HG03520 (cell line): ENCODE measurements around the gene SPTY2D1.
"Not testable (repeated sequence)": the region's sequence is repeated elsewhere in the genome, so short reads cannot be mapped to it uniquely, and the experiment has no call there.

Experiments used
- ATAC-seq: cut with Tn5 transposase; IDR thresholded peaks from one replicate; pipeline ENCODE4 v1.9.1; 2021; ENCODE audit warnings: mild to moderate bottlenecking, moderate library complexity; ENCODE audit not compliant: unreplicated experiment

Gene SPTY2D1

DNA sequence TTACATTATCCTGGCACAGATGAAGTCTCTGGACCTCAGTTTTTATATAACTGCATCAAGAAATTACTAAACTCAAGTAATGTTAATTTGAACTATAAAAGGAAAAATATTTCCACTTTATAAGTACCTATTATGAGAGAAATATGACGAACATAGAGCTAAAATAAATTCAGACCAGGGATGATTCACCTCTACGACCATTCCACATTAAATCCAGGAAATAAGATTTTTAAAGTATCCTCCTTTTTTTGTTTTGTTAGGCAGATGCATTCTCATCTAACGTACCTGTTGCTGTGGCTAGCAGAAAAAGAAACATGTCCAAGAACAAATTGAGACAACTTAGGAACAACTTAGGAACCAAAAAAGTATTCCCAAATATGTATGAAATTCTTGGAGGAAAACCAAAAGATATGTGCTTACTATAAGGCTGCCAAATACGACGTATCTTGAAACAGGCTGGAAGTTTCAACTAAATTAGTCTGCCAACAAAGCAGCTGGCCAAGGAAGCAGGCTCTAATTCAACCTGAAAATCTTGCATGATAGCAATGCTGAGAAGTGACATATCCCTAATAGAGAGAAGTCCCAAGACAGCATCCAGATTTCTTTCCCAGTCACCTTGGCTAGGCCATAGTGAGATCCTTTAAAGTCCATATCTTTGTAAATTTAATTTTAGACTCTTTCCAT lies 15.7 kb downstream of the SPTY2D1 start:
- no peak for ATAC-seq

DNA sequence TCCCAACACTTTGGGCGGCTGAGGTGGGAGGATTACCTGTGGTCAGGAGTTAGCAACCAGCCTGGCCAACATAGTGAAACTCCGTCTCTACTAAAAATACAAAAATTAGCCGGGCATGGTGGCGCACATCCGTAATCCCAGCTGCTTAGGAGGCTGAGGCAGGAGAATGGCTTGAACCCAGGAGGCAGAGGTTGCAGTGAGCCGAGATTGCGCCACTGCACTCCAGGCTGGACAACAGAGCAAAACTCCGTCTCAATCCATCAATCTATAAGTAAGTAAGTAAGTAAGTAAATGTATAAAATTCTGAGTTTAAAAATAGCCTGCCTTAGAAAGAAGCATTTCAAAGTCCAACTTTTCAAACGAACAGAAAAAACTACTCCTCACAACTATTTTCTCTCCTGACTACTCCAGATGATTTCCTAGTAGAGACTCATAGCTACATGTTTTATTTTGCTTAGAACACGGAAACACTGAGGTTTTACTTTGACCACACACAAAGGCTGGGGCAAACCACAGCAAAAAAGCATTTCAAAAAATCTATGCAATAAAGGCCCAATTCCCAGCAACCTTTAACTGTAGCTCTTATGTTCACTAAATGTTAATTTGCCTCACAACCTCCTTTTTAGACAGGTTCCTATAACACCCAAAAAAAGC lies 16.3 kb downstream of the SPTY2D1 start:
- ATAC-seq = no peak

DNA sequence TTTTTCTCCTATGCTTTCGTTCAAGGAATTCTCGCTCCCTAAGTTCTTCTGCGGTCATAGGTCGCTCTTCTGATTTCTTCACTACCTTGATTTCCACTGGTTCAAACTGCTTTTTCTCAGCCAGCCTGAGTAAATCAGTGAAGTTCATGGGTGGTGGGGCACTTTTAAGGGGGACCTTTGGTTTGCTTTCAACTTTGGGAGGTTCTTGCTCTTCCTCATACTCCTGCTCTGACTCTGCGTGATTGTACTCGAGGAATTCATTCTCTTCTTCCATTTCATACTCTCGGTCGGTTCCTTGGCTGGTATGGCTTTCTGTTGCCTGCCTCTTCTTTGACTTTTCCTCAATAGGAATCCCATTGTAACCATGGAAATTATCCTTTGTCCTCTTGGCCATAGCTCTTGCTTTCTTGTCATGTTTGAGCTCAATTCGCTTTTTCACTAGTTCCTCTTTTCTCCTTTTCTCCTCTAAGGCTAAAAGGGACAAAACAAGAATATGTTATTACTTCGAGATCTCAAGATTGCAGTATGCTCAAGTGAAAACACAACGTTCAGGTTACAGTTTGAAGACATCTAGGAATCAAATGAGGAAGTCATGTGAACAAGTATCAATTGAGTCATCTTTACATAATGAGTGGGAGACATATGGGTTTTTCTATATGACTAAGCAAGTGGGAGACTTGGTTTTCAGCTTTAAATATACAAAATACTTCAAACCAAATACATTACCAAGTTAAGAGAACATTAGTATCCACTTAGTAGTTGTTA lies 18.3 kb downstream of the SPTY2D1 start:
- peak; percentile 93 for ATAC-seq

DNA sequence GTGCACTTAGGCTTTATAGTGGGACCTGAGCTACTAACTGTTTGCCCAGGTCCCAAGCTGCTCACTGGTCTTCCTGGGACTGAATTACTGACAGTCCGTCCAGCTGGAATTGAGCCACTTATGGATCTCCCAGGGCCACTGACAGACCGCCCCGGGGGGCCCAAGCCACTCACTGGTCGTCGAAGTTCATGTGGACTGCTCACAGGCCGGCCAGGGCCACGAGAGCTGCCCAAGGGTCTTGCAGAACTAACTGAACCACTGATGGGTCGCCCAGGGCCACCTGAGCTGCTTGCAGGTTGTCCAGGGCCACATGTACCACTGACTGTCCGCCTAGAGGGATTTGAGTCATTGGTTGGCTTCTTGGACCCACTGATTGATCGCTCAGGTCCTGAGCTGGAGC lies 19.5 kb downstream of the SPTY2D1 start:
- no peak for ATAC-seq

DNA sequence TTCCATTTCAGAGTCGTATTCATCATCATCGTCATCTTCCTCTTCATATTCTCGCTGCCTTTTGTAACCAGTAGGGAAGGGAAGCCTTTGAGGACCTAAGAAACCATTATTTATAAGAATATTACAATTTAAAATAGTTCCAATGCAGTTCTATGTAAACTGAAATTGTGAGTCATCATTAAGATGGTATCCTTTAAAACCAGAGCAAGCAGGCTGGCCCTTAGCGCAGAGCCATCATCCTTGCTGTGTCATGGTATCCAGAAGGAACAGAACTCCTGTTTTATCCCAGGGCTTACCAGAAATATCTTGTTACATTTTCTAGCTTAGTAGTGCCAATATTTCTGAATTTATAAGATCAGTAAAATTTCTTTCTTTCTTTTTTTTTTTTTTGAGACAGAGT lies 21.7 kb downstream of the SPTY2D1 start:
- ATAC-seq = no peak

DNA sequence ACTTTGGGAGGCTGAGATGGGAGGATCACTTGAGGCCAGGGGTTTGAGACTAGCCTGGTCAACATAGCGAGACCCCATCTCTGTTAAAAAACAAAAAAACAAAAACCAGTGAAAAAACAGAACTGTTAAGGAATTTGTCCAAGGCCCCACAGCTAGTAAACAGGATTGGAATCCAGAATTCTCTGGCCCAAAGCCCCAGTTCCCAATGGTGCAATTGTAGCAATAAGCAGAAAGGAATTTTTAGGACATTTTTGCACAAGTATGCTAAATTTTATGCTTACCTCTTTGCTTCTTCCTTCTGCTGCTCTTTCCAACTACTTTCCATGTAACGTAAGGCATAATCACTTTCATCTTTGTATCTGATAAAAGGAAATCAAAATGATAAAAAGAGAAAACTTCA lies 22.9 kb downstream of the SPTY2D1 start:
- ATAC-seq = no peak

DNA sequence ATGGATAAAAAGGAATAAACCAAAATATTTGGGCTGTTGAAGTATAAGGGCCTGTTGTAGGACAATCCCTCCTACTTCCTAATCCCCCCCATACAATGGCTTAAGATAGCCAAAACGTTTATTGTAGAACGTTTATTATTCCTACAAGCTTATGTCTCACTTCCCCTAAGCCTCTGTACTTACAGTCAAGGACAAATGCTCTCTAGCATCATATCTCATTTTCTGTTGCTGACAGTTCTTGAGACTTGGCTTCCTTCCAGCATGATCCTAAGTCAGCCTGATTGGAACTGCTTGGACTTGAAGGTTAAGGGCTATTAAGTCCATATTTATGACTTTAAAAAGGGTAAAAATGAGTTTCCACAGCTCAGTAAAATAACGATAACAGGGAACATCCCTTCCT lies 25.8 kb downstream of the SPTY2D1 start:
- no peak for ATAC-seq

DNA sequence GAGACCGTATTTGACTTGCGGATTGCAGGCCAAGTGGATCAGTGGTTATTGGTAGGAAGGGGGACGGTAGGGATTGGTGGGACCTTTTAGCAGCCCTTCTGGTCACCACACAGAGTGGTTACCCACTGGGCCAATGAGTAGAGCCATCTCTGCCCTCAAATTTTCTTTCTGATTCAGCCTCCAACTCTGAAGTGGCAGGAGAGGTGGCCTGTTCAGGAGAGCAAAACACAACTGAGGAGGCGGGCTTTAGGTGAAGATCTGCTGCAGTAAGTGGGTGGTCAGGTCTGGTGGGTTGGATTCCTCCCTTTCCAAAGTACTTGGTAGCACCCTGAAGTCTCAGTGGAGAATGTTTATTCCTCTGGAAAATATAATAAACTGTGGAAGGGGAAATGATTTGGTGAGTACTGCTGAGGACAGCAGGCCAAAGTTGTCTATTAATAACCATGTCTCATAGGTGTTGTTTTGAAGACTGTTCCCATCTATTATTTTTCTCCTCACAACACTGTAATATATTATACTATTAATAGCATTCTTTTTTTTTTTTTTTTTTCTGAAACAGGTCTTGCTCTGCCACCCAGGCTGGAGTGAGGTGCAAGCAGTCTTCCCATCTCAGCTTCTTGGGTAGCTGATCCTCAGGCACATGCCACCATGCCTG lies 33.1 kb downstream of the SPTY2D1 start:
- no peak for ATAC-seq

DNA sequence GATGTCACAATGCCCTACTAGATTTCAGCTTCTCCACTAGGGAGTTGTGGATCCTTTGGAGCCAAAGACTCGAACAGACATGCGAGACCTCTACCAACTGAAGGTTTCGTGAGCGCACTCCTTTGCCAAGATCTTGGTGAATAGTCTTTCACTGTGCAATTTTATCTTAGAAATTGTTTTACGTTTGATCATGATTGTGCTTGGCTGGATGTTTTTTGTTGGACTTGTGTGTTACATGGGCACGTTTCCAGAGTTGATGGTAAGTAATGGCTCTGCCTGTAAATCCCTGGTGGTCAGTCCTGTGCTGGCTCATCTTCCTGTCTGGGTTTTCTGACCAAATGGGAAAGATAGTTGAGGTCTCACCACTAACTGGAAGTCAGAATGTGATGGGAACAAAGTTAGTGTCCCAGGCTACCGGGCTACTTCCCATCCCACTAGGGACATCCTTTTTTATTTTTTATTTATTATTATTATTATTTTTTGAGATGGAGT lies 34.4 kb downstream of the SPTY2D1 start, which contains the start of gene MISFA:
MISFA (plus strand) TSS at position 51 of the 492 bp plus-strand sequence; CDS start at position 191, 140 bp downstream.
- ATAC-seq = no peak

DNA sequence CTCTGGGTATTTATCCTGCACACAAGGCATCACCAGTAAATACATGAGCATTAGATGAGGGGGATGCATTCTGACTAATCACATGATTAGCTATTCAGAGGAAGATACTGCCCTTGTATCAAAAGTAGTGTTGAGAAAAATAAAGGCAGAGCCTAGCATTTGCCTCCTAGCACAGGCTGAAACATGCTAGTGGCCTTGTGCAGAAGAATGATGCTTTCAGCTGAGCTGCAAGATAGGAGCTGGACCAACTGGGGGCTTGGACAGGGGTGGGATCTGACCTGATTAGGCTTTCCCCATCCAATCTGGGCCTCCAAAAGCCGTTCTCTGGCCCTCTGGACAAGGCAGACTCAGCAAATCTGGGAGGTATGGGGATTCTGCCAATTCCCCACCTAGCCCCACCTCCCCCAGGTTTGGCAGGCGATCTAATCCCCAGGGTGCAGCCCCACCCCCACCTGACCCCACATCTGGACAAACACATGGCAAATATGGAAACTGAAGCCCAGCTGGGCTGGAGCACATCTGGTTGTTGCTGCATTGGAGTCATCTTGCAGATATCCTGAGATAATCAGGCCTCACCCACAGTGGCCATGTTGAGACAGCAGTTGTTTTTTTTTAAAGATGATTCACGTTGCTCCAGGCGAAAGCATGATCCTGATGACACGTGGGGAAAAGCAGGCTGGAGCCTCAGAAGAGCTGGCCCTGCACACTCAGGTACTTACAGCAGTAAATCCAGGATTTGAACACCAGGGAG lies 39.0 kb downstream of the SPTY2D1 start:
- ATAC-seq = no peak

DNA sequence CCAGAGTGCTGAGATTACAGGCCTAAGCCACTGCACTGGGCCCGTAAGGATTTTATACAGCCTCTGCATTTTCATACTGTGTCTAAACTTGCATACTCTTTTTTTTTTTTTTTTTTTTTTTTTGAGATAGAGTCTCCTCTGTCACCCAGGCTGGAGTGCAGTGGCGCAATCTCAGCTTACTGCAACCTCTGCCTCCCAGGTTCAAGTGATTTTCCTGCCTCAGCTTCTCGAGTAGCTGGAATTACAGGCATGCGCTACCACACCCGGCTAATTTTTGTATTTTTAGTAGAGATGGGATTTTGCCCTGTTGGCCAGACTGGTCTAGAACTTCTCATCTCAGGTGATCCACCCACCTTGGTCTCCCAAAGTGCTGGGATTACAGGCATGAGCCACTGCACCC lies 40.1 kb downstream of the SPTY2D1 start:
- ATAC-seq = not testable (repeated sequence)

DNA sequence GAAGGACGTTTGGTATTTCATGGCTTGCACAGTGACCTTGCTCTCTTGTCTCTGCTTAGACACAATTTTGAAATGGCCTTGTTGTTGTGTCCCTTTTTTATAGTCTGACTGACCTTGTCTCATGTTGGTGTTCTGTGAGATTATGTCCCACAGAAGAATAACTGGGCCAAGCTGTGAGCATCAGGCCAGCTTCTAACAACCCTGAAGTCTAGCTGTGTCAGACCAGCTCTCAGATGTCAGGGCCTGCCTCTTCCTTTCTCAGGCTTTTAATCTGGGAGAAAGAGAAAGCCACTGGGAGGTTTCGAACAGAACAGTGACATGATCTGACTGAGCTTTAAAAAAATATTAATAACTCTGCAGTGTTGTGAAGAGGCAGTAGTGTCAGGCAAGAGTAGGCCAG lies 43.6 kb downstream of the SPTY2D1 start:
- ATAC-seq = no peak

DNA sequence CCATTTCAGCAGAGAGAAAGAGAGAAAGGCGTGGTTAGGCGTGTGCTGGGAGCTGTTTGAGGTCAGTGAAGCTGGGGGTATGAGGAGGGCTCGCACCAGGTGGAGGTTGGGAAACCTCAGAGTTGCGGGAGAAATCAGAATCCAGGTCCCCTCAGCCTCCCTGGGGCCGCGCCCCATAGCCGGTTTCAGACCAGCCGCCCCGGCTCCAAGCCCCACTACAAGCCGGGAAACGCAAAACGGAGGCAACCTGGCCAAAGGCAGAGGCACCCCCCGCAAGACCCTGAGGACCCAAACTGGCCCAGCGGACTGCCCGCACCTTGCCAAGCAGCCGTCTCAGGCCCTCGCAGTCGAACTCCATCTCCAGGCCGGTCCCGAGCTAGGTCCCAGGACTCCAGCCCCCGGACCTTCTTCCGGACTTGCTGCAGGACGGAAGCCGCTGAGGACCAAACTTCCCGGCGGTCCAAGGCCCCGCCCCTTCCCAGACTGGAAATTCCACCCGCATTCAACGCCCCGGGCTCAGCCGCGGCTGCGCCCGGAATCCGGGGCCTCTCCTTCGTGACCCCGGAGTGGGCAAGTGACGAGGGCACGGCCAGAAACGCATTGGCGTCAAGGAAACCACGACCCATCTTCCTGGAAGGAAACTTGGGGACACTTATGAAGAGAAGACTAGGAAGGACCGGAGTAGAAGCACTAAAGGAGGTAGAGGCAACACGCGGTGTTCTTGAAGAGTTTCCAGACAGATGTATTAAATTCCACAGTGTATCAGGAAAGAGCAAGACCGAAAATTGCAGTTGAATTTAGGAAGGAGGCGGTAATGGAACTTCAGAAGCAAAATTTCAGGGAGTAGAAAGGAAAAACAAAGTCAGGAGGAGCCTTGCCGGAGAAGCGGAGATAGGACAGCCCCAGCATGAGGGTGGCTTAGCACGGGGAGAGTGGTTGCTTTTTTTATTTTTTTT lies 45.6 kb downstream of the SPTY2D1 start, which contains the start of gene UEVLD:
UEVLD (minus strand) TSS at position 438 of the 956 bp plus-strand sequence; CDS start at position 358, 80 bp downstream.
- ATAC-seq = no peak

DNA sequence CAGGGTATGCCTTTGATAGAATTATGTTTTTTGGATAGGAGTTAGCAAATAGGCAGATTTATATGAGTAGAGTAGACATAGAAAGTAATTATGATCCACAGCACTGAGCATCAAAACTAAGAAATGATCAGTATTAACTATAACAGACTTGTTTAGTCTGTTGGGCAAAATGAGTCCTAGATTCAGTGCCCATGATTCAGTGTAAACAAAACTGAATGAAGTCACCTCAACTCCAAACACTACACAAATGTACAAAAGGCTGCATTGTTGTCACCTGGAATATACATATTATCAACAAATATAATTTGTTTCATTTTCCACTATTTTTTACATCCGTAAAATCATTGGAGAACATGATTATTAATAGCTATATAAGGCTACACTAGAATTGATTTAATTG lies 52.3 kb downstream of the SPTY2D1 start:
- ATAC-seq = no peak

DNA sequence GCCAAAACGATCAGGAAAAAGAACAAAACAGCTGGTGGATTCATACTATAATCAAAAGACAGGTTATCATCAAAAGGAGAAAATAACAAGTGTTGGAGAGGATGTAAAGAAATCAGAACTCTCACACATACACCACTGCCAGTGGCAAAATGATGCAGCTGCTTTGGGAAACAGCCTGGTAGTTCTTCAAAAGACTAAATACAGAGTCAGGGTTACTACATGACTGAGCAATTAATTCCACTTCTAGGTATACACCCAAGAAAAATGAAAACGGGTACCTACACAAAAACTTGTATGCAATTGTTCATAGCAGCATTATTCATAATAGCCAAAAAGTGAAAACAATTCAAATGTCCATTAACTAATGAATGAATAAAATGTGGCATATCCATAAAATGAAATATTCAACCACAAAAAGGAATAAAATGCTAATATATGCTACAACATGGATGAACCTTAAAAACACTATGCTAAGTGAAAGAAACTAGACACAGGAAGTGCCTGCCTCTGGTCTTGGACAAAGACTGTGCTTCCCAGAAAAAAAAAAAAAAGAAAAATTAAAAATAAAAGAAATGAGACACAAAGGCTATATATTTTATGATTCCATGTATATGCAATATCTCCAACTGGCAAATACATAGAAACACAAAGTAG lies 53.9 kb downstream of the SPTY2D1 start:
- ATAC-seq = no peak

DNA sequence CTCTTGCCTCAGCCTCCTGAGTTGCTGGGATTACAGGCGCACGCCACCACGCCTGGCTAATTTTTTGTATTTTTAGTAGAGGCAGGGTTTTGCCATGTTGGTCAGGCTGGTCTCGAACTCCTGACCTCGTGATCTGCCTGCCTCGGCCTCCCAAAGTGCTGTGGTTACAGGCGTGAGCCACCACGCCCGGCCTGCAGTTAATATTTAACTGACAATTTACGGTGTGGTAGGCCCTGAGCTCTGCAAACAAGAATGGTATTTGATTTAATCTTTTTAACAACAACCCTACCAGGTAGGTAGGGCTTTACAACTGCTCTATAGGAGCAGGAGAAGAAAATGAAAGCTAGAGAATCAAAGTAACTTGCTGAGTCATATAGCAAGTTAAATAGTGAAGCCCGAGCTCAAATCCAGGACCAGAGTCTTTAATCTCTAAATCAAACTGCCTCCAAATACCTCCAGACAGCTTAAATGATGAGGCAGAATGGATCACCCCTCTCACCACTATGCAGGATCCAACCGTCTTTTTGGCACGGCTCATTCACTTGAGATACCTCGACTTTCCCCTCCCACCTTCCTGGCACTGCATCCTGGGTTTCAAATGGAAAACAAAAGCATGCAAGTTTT lies 55.1 kb downstream of the SPTY2D1 start:
- no peak for ATAC-seq

DNA sequence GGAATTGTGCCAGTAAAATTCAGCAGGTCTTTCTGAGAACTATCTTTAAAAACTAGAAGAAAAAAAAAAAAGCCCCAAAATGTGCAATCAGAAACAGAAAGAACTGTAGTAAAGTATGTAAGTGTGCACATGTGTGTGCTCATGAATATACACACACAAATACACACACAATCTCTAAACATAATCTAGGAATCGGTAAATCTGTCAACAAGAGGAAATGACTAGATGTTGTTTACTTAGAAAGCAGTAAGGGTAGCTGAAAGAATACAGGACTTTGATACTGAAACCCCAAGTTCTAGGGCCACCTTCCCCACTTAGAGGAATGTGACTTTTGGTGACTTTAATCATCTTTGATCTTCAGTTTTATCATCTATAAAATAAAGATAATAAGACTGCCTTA lies 58.8 kb downstream of the SPTY2D1 start:
- ATAC-seq = no peak

DNA sequence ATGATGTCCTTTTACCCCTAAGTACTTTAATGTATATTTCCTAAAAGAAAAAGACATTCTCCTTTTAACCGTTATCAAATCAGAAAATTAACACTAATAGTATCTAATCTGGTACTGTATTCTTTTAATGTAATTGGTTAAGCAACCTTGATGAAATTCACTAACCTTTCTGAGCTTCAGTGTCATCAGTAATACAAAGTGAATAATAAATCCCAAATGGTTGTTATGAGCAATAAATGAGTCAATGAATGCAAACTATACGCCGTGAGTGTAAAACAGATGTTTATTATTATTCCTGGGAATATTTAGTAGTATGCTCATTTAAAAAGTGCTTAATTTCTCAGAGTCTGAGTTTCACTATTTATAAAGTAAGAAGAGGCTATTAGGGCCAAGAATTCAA lies 67.1 kb downstream of the SPTY2D1 start:
- ATAC-seq = no peak
